ENCODE results near the gene PCDHA6.

GRCh38 chr5:140791089-140791488, 36.7 kb upstream of the PCDHA6 start:
- no peak for TF ChIP-seq POLR2A (IDR thresholded peaks at IDR 0.05)
- TF ChIP-seq, protein P1, sequence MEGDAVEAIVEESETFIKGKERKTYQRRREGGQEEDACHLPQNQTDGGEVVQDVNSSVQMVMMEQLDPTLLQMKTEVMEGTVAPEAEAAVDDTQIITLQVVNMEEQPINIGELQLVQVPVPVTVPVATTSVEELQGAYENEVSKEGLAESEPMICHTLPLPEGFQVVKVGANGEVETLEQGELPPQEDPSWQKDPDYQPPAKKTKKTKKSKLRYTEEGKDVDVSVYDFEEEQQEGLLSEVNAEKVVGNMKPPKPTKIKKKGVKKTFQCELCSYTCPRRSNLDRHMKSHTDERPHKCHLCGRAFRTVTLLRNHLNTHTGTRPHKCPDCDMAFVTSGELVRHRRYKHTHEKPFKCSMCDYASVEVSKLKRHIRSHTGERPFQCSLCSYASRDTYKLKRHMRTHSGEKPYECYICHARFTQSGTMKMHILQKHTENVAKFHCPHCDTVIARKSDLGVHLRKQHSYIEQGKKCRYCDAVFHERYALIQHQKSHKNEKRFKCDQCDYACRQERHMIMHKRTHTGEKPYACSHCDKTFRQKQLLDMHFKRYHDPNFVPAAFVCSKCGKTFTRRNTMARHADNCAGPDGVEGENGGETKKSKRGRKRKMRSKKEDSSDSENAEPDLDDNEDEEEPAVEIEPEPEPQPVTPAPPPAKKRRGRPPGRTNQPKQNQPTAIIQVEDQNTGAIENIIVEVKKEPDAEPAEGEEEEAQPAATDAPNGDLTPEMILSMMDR (IDR thresholded peaks at IDR 0.05) = no peak
